Gastrocnemius medialis (tissue), 4 donors: ENCODE results near the gene DTNA.

Experiments
- CTCF ChIP-seq, 5 experiments: fragments of 450-650 bp in 3 of 5; fragments of 200-600 bp in 2 of 5; sonication (generic) in 2 of 5; IDR thresholded peaks in 4 of 5; conservative IDR thresholded peaks in 1 of 5; 1 replicate in 4 of 5; 2 replicates in 1 of 5; pipeline ENCODE4 v1.5.1; 2016 to 2019; ENCODE audit warnings: antibody characterized with exemption in 5 of 5, mild to moderate bottlenecking in 3 of 5, moderate library complexity in 3 of 5
- POLR2A ChIP-seq, 2 donors: fragments of 450-650 bp; IDR thresholded peaks; one replicate each; pipeline ENCODE4 v1.6.1; 2017; ENCODE audit warnings: antibody characterized with exemption in 2 of 2, mild to moderate bottlenecking in 2 of 2, moderate library complexity in 2 of 2

GRCh38 chr18:34803877-34804400 is 93.8 kb downstream of the DTNA start:
- TF ChIP-seq CTCF (IDR thresholded peaks at IDR 0.05 in 4 of 5, conservative IDR thresholded peaks at IDR 0.05 in 1 of 5), result no peak
- no peak for TF ChIP-seq POLR2A (IDR thresholded peaks at IDR 0.05)
